Measurements from ENCODE around the gene ZNF519.
"Not testable (repeated sequence)": the region's sequence is repeated elsewhere in the genome, so short reads cannot be mapped to it uniquely, and the experiment has no call there.

Gene ZNF519

DNA sequence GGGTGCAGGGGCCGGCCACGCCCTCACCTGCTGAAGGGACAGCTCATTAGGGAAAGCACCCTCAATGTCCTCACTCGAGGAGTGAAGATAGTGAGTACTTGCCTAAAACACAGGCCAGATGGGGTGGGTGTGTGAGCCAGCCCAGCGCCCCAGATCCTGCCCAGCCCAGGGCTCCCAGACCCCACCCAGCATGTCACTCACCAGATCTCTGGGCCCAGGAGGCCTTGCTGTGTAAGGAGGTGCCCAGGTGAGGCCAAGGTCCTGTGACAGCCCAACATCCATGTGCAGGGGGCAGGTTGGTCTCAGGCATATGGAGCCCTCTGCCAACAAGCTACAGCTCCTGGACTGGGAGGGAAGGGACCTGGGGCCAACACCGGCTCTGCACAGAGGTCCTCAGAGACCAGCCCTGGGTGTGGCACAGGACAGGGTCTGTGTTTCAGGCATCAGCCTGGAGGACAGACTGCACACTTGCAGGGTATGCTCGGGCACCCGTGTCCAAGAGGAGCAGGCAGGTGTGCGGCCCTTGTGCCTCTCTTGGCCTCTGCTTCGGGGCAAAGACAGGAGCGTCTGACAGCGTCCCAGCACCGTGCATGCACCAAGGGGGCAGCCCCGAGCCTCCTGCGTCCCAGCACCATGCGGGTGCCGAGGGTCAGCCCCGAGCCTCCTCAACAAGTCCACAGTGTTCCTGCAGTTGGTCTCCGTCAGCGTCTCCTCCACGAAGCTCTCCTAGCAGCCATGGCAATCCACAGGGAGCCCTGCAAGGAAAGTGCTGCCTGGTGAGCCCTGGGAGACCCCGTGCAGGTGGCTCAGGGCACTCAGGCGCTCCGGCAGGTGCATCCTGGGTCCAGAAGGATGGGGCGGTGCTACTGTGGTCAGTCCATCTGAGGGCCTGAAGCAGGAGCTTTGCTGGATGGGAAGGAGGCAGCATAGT, 16.0 kb upstream of the ZNF519 start:
- DNase-seq (ENCODE audit: low read depth in 2 of 3, low spot score in 1 of 3), result not testable (repeated sequence)

DNA sequence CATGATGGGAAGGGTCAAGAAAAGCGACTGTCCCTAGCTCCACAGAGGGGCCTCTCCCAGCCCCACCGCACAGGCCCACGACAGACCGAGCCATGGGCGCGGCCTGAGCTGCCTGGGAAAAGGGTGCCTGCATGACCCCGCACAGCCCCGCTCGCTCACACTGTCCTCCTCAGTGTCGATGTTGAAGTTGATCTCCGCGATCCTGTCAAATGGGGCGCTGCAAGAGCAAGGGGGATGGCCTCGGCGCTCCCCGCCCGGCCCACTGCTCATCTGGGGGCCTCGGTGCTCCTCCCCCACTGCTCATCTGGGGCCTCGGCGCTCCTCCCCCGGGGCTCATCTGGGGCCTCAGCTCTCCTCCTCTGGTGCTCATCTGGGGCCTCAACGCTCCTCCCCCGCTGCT, 14.5 kb upstream of the ZNF519 start:
- DNase-seq (ENCODE audit: low read depth in 2 of 3, low spot score in 1 of 3), result not testable (repeated sequence)

DNA sequence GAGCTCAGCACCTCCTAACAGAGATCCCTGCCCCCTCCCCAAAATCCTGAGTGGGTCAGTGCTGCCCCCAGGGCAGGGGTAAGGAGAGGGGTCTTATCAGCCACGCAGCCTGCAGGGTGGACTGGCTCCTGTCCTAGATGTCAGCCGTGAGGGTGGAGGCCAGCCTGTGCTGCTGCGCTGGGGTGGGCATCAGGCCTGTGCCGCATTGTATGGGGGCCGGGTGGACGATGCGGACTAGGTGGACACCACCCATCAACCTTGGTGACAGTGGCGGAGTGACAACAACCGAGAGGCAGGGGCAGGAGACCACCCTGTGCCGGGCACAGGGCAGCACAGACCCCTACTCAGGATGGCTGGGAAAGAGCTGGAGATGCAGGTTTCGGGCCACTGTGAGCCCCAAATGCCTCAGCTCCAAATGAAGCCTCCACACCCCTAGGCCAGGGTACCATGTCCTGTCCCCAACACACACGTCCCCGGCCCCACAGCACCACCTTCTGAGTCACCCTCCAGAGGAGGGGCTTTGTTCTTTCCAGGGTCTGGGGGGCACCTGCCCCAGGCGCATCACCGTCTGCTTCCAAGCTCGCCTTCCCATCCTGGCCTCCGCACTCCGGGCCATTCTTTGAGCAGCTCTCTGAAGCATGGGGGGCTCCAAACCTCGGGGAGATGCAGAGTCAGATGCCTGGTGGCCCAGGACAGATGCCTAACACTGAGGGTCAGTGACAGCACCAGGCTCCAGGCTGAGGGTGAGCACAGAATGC, 13.5 kb upstream of the ZNF519 start:
- DNase-seq (ENCODE audit: low read depth in 2 of 3, low spot score in 1 of 3), result not testable (repeated sequence)

DNA sequence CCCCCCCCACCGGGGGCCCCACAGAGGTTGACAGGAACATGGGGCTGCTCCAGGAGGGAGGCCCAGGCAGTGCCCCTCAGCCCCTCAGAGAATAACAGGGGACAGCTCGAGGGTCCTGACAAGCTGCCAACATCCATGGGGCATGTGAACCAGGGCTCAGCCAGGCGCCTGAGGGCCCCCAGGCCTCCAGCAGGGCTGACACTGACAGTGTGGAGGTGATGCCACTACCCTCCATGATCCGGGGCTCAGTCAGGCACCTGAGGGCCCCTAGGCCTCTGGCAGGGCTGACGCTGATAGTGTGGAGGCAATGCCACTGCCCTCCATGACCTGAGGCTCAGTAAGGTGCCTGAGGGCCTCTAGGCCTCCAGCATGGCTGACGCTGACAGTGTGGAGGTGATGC, 12.8 kb upstream of the ZNF519 start:
- DNase-seq (ENCODE audit: low read depth in 2 of 3, low spot score in 1 of 3), result not testable (repeated sequence)

DNA sequence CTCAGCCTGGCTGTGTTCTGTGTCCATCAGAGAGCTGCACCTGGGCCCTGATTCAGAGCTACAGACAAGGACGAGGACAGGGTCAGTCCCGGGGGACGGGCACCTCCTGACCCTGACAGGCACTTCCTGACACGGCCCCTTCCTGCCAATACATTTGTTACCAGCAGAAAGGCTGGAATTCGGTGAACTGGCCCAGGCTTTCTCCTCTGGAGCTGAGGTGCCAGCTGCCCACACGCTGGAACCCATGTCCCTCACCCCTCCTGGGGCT, 12.3 kb upstream of the ZNF519 start:
- no peak for DNase-seq (ENCODE audit: low read depth in 2 of 3, low spot score in 1 of 3)

DNA sequence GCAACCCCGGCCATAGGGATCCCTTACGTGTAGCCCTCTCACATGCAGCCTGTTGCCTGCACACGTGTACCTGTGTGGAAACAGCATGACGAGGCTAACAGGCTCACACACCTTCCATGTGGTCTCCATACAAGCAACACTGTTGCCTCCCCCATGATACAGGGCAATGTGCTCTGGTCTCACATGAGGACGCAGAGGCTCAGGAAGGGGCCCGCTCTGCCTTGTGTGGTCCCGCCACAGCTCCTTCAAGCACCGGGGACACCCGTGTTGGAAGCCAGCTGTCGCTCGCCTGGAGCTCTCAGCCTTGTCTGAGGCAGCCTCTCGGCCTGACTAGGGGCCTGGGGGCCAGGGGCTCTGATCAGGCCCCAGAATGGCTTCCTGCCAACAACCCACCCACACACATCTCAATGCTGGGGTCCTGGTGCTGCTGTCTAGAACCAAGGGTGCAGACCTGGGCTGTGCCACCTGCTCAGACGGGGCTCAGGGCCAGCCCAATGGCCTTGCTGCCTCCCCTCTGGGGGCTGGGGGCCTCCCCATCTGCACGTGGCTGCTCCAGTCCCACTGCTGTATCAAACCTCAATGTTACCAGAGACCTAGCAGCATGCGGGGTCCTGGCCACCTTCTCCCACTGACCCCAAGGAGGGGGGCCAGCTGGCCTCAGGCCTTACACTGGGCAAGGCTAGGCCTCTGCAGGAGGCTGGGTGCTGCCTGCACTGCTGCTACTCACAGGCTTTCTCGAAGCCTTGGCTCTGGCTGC, 11.8 kb upstream of the ZNF519 start:
- not testable (repeated sequence) for DNase-seq (ENCODE audit: low read depth in 2 of 3, low spot score in 1 of 3)

DNA sequence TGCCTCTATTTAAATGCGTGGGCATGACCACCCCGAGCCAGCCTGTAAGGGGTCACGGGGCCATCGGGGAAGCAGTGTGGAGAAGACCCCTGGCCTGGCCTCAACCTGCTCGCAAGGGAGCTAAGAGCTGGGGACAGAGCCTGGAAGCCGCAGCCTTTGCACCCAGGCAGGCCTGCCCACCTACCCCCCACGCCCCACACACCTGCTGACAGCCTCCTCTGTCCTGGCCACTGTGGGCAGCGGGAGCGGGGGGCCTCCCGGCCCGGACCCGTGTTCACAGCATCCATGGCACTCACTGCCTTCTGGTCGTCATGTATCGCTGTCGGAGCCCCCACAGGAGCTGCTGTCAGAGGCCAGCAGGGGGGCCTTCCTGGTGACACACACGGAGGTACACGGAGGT, 11.2 kb upstream of the ZNF519 start:
- not testable (repeated sequence) for DNase-seq (ENCODE audit: low read depth in 2 of 3, low spot score in 1 of 3)

DNA sequence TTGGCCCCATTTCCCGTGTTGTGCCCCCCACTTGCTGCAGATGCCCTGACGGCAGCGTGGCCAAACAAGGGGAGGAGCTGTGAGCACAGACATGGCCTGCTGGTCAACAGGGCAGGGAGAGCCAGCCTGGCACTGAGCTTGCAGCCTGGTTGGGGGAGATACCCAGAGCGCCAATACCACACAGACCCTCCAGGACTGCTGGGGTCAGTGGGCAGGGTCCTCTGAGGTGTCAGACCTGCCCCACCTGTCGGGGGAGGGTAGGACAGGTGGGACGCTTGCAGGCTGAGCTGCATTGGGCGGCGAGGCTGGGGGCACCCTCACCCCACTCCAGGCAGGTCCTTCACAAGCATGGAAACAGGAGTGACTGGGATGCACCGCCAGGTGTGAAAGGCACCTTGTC, 9.9 kb upstream of the ZNF519 start:
- DNase-seq (ENCODE audit: low read depth in 2 of 3, low spot score in 1 of 3), result not testable (repeated sequence)

DNA sequence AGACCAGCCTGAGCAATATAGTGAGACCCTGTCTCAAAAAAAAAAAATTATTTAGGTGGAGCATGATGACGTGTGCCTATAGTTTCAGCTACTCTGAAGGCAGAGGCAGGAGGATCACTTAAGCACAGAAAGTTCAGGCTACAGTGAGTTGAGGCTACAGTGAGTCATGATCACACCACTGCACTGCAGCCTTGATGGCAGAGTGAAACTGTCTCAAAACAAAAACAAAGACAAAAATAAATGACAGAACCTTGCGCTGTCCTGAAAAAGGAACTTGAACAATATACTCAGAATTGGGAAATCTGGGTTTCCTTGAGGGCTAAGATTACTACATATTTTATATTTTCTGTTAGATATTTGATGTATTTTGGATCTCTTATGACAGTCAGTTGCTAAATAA, 7.3 kb upstream of the ZNF519 start:
- not testable (repeated sequence) for DNase-seq (ENCODE audit: low read depth in 2 of 3, low spot score in 1 of 3)

DNA sequence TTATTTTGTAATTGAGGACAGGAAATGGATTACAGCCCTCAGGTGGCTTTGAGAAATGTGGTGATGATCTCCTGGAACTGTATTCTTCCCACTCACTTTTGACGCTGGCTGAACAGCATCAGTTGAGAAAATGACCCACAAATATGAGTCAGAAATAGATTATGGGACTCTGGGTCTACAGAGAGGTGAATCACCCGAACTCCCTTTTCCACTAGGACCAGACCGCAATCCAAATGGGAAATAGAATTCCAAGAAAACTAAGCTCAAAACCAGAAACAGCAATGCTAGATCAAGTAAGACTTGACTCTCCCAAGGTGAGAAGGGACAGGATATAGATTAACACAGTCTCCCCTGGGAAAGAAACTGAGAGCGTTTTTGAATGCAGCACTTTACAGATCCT, 5.7 kb upstream of the ZNF519 start:
- DNase-seq (ENCODE audit: low read depth in 2 of 3, low spot score in 1 of 3), result not testable (repeated sequence)

DNA sequence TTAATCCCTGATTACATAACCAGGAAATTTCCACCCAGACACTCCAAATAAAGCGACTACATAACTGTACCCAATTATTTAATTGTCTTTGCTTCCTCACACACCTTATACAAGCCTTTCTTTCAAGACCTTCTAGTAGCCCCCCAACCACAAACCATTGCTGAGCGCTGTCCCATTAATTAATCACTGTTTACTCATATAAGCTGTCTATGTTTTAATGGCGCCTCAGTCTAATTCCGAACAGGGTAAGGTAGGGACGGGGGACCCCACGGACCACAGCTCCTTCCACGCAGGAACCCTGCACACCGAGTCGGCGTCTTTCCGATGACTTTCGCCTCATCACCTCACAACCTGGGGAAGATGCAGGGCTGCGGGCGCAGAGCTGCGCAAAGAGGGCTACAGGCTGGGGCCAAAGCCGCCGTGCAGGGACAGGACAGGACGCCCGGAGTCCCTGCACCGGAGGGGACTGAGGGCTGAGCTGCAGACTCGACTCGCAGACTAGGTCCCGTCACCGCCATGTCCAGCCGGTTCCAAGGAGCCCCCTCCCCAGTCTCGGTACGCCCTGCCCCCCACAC, 452 bp downstream of the ZNF519 start:
- DNase-seq (ENCODE audit: low read depth in 2 of 3, low spot score in 1 of 3), result not testable (repeated sequence)

DNA sequence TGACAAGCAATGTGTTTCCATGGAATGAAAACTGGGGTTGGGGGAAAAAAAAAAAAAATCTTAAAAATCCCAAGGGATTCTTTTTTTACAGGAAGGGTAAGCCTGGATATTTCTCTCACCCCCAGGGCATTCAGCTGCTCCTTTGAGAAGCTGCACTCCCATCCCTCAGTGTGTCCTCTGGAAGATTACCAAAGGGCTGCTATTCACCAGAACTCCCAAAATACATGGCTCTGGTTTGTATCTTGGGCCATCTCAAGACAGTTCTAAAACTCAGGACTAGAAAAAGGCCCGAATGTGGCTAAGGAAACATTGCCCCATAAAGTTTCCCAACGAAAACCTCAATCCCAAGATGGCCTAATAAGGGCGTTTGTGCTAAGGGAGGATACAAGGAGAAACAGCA, 1.4 kb downstream of the ZNF519 start:
- not testable (repeated sequence) for DNase-seq (ENCODE audit: low read depth in 2 of 3, low spot score in 1 of 3)

DNA sequence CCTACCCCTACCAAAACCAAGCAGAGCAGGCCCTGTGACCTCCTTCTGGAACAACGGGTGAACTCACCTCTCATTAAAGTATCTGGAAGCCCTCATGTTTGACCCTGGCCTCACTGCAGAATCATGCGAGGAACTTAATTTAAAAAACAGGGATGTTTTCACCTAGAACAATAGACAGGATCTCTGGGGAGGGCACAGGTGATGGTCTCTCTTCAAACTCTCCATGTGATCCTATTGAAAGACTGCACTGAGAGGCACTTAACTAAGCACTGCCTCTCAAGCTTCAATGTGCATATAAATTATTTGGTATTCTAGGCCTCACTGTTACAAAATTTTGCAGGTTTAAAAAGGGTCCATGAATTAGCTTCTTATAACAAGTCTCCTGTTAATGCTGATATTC, 7.5 kb downstream of the ZNF519 start:
- no peak for DNase-seq (ENCODE audit: low read depth in 2 of 3, low spot score in 1 of 3)

DNA sequence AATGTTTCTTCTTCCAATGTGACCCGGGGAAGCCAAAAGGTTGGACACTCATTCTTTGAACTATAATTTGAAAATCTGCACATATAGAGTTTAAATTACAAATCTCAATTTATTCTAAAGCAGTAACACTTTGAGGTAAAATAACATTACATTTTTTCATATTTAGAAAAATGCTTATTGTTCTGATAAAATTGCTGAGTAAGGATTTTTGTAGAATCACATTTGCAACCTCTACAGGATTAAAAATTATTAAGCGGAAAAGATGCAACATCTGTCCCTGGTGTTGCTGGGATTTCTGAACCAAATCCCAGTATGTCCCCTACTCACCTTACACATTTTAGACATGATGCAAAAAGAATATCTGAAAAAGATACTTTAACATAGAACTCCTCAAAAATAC, 10.1 kb downstream of the ZNF519 start:
- no peak for DNase-seq (ENCODE audit: low read depth in 2 of 3, low spot score in 1 of 3)

DNA sequence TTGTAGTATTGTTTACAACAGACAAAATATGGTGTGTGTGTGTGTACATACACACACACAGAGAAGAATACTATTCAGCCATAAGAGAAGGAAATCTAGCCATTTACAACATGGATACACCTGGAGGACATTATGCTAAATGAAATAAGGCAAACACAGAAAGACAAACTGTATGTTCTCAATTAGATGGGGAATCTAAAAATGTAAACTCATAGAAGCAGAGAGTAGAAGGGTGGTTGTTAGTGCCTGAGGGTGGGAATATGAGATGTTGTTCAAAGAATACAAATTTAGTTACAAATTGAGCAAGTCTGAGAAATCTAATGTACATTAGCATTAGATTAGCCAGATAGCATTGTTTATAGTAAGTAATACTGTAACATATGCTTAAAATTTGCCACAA, 11.3 kb downstream of the ZNF519 start:
- no peak for DNase-seq (ENCODE audit: low read depth in 2 of 3, low spot score in 1 of 3)

DNA sequence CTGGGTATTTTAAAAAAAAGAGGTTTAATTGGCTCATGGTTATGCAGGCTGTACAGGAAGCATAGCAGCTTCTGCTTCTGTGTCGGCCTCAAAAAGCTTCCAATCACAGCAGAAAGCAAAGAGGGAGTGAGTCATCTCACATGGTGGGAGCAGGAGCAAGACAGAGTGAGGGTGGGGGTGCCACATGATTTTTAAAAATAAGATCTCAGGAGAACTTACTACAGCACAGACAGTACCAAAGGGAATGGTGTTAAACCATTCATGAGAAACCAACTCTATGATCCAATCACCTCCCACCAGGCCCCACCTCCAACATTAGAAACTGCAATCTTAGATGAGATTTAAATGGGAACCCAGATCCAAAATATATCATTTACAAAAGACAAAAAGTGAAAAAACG, 14.6 kb downstream of the ZNF519 start:
- no peak for DNase-seq (ENCODE audit: low read depth in 2 of 3, low spot score in 1 of 3)

DNA sequence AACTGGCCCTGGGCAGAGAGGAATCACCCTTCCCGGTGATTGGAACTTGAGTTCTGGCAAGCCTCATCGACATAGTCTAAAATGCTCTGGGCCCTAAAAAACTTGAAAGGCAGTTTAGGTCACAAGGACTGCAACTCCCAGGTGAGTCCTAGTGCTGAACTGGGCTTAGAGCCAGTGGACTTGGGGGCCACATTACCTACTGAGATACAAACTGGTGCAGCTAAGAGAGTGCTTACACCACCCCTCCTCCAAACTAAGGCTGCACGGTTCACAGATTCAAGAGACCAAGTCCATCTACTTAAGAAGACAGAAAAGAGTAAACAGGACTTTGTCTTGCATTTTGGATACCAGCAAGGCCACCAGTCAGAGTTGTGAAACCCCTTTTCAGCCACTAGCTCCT, 25.3 kb downstream of the ZNF519 start:
- DNase-seq (ENCODE audit: low read depth in 2 of 3, low spot score in 1 of 3), result no peak

DNA sequence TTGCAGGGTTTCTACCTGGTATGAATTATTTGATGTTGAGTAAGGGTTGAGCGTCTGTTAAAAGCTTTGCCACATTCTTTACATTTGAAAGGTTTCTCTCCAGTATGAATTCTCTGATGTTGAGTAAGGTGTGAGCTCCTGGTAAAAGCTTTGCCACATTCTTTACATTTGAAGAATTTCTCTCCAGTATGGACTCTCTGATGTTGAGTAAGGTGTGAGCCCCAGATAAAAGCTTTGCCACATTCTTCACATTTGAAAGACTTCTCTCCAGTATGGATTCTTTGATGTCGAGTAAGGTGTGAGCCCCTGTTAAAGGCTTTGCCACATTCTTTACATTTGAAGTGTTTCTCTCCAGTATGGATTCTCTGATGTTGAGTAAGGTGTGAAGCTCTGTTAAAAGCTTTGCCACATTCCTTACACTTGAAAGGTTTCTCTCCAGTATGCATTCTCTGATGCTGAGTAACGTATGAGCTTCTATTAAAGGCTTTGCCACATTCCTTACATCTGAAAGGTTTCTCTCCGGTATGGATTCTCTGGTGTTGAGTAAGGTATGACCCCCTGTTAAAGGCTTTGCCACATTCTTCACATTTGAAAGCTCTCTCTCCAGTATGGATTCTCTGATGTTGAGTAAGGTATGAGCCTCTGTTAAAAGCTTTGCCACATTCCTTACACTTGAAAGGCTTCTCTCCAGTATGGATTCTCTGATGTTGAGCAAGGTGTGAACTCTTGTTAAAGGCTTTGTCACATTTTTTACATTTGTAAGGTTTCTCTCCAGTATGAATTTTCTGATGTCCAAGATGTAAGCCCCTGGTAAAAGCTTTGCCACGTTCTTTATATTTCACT, 27.1 kb downstream of the ZNF519 start:
- no peak for DNase-seq (ENCODE audit: low read depth in 2 of 3, low spot score in 1 of 3)

DNA sequence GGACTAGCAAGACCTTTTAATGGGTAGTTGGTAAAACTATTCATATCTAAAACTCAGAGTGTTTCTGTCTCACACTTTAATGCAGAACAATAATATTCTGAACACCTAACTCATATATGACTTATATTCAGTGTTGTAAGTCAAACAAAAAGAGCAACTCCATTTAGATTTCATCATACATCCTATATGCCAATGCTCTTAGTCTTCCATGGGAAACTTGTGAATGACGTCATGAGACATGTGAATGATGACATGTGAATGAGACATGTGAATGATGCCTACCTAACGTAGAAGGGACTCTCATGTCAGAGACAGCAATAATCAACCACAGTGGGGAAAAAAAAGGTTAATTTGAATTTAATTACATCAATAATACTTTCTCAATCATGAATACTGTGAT, 28.0 kb downstream of the ZNF519 start:
- no peak for DNase-seq (ENCODE audit: low read depth in 2 of 3, low spot score in 1 of 3)

DNA sequence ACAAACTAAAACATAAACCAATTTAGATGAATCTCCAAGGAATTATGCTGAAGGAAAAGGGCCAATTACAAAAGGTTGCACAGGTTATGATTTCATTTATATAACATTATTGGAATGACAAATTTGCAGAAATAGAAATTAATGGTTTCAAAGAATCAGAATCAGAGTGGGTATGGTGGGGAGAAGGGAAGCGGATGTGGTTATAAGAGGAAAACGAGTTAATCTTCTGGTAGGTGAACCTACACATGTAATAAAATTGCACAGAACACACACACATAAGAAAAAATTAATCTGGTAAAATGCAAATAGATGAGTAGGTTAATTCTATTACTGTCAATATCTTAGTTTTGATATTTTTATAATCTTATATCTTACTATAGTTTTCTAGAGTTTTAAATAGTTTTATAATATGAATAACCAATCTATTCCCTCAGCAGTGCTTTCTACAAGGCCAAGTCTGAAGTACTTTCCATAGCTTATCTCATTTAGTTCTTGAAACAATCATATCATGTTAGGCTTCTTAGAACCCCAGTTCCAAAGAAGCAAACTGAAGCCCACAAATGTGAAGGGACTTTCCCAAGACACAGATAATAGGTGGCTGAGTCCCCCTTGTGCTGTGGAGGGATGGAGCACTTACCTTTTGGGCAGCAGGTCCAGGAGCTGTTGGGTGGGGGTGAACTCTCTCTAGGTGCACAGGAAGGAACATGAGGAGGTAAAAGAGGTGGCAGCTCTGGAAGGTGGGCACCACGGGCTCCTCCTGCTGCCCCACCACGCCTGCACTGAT, 31.5 kb downstream of the ZNF519 start:
- no peak for DNase-seq (ENCODE audit: low read depth in 2 of 3, low spot score in 1 of 3)

Measured in stimulated activated CD4-positive, alpha-beta T cell treated with anti-CD3 and anti-CD28 coated beads, Interleukin-12 subunit alpha, Interleukin-12 subunit beta, amount 100 ng/mL, for 48 hours (primary cell).